Measurements from ENCODE around the gene LDHA. TPM values are rescaled to one million over a fixed set of nuclear protein-coding genes. Genes with fewer than 3 reads are reported as not detected.
"Not testable (repeated sequence)": the region's sequence is repeated elsewhere in the genome, so short reads cannot be mapped to it uniquely, and the experiment has no call there.

The LDHA gene
- total RNA-seq, 2 experiments from 2014 or later, result 879 to 948 TPM

DNA sequence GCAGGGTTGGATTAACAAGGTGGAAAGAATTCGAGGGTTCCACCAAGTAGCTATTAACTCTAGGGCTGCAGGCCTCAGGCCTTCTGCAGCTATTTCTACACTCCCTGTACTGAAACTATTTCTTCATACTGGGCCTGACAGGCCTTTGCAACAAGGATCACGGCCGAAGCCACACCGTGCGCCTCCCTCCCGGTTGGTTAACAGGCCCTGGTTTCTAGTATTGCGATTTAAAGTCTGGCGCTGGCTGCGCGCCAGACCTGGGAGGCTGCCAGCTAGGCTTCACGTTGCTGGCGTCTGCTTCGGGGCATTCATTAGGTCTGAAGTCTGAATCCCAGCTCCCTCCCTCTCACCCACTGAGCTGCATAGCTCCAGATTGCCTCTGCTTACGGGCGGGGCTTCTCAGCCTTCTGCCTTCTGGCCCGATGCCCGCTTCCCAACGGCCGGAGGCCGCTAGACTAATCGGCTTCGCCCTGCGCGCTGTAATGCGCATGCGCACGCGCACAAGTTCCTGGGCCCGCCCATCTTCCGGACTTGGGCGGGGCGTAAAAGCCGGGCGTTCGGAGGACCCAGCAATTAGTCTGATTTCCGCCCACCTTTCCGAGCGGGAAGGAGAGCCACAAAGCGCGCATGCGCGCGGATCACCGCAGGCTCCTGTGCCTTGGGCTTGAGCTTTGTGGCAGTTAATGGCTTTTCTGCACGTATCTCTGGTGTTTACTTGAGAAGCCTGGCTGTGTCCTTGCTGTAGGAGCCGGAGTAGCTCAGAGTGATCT is 1.6 kb downstream of the LDHA start:
- Mint-ChIP-seq H3K9me3 (no peaks in the 10 kb centered on the region), H3K4me1 (peaks cover 59% of the 10 kb centered on the region), H3K4me3 (peak overlapping the region; percentile 99), H3K27ac (peak overlapping the region; percentile 98), H3K27me3 (no peaks in the 10 kb centered on the region), H3K36me3 (ENCODE audit: low read depth) (peaks cover 61% of the 10 kb centered on the region)
- CTCF ChIA-PET, result interaction anchor here (0.6 to 2.2 kb wide), 10 partner anchors 12 to 1640 kb away, joined by 3 to 10 read pairs (median 3); partner anchors contain the start of genes GTF2H1 and HPS5
- POLR2A ChIA-PET, result interaction anchor here (1.0 to 2.5 kb wide), 3 partner anchors 12 to 152 kb away, joined by 5 to 35 read pairs (median 17); partner anchors contain the start of genes GTF2H1 and HPS5
- peak; percentile 95 for DNase-seq

DNA sequence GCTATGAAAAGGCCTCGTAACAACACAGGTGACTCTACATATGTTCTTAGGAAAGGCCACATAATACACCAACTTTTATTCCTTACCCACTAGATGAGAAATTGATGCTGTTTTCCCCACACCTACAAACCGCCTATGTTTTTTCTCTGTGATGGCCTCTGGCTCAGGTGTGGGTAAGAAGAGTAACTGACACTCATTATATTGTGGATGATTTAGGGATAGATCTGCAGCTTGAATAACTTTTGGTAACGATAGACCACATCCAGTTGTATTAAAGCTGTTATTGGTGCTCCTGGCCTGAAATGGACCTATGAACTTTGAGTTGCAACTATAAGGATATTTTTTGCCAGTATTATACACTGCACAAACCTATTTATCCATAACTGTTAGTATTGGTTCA is 3.6 kb downstream of the LDHA start:
- Mint-ChIP-seq H3K4me1 (peaks cover 47% of the 10 kb centered on the region), H3K4me3 (peak overlapping the region; percentile 99), H3K36me3 (ENCODE audit: low read depth) (peaks cover 73% of the 10 kb centered on the region), H3K27me3 (no peaks in the 10 kb centered on the region), H3K27ac (no peak overlapping the region), H3K9me3 (no peaks in the 10 kb centered on the region)
- ChIA-PET POLR2A (interaction anchor here (0.7 kb wide), 1 partner anchor 100 kb away, joined by 4 read pairs; no protein-coding TSS in a partner anchor), CTCF (interaction anchor here (0.6 to 1.5 kb wide), 4 partner anchors 11 to 1282 kb away, joined by 3 to 5 read pairs (median 3); no protein-coding TSS in a partner anchor)
- DNase-seq, result no peak

DNA sequence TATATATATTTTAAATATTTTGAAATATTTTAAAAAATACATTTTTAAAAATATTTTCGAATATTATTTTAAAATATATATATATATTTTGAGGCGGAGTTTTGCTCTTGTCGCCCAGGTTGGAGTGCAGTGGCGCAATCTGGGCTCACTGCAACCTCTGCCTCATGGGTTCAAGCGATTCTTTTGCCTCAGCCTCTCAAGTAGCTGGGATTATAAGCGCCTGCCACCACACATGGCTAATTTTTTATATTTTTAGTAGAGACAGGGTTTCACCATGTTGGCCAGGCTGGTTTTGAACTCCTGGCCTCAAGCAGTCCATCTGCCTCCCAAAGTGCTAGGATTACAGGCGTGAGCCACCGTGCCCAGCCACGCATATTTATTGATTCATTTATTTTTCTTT is 6.7 kb downstream of the LDHA start:
- CTCF ChIA-PET, result interaction anchor here (1.7 kb wide), 1 partner anchor 9 kb away, joined by 5 read pairs; no protein-coding TSS in a partner anchor
- H3K27ac Mint-ChIP-seq, H3K4me3 Mint-ChIP-seq, POLR2A ChIA-PET, DNase-seq, H3K9me3 Mint-ChIP-seq, H3K27me3 Mint-ChIP-seq: not testable (repeated sequence)
- H3K4me1 Mint-ChIP-seq, result peaks cover 47% of the 10 kb centered on the region
- H3K36me3 Mint-ChIP-seq (ENCODE audit: low read depth), result peaks cover 71% of the 10 kb centered on the region

DNA sequence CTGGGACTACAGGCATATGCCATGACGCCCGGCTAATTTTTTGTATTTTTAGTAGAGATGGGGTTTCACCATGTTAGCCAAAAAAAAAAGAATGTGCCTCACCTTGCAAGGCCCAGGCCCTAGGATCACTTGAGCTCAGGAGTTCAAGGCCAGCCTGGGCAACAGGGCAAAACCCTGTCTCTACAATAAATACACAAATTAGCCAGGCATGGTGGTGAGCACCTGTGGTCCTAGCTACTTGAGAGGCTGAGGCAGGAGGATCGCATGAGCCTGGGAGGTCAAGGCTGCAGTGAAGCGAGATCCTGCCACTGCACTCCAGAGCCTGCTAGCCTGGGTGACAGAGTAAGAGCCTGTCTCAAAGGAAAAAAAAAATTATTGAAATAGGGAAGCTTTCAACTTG is 9.7 kb downstream of the LDHA start:
- Mint-ChIP-seq H3K9me3 (no peaks in the 10 kb centered on the region), H3K36me3 (ENCODE audit: low read depth) (peaks cover 61% of the 10 kb centered on the region), H3K4me1 (peaks cover 29% of the 10 kb centered on the region), H3K4me3 (no peak overlapping the region), H3K27ac (no peak overlapping the region), H3K27me3 (no peaks in the 10 kb centered on the region)
- no peak for DNase-seq
- CTCF ChIA-PET, result no interaction called here
- POLR2A ChIA-PET, result no interaction called here

DNA sequence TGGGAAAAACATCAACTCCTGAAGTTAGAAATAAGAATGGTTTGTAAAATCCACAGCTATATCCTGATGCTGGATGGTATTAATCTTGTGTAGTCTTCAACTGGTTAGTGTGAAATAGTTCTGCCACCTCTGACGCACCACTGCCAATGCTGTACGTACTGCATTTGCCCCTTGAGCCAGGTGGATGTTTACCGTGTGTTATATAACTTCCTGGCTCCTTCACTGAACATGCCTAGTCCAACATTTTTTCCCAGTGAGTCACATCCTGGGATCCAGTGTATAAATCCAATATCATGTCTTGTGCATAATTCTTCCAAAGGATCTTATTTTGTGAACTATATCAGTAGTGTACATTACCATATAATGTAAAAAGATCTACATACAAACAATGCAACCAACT is 13.0 kb downstream of the LDHA start:
- H3K27ac Mint-ChIP-seq, DNase-seq, CTCF ChIA-PET, H3K9me3 Mint-ChIP-seq, H3K4me3 Mint-ChIP-seq, H3K27me3 Mint-ChIP-seq: not testable (repeated sequence)
- Mint-ChIP-seq H3K4me1 (peaks cover 30% of the 10 kb centered on the region), H3K36me3 (ENCODE audit: low read depth) (peaks cover 43% of the 10 kb centered on the region)
- POLR2A ChIA-PET, result interaction anchor here (0.6 kb wide), 1 partner anchor 14 kb away, joined by 13 read pairs; no protein-coding TSS in a partner anchor

DNA sequence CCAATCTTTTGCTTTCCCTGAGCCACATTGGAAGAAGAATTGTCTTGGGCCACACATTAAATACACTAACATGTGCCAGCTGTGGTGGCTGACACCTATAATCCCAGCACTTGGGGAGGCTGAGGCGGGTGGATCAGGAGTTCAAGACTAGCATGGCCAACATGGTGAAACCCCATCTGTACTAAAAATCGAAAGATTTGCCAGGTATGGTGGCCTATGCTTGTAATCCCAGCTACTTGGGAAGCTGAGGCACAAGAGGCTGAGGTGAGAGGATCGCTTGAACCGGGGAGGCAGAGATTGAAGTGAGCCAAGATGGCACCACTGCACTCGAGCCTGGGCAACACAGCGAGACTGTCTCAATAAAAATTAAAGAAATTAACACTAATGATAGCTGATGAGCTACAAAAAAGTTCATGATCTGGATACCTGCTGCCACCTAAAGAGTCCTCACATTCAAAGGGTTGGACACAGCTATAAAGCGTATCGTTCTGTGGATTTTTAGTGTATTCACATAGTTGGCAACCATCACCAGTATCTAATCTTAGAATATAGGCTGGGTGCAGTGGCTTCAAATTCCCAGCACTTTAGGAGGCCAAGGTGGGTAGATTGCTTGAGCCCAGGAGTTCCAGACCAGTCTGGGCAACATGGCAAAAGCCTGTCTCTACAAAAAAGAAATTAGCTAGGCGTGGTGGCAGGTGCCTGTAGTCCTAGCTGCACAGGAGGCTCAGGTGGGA is 14.4 kb downstream of the LDHA start:
- Mint-ChIP-seq H3K4me1 (peaks cover 24% of the 10 kb centered on the region), H3K4me3 (no peak overlapping the region), H3K27ac (no peak overlapping the region), H3K9me3 (no peaks in the 10 kb centered on the region), H3K27me3 (no peaks in the 10 kb centered on the region), H3K36me3 (ENCODE audit: low read depth) (peaks cover 31% of the 10 kb centered on the region)
- ChIA-PET CTCF (interaction anchor here (0.9 to 1.3 kb wide), 4 partner anchors 11 to 165 kb away, joined by 3 to 5 read pairs (median 4); no protein-coding TSS in a partner anchor), POLR2A (no interaction called here)
- DNase-seq, result no peak

DNA sequence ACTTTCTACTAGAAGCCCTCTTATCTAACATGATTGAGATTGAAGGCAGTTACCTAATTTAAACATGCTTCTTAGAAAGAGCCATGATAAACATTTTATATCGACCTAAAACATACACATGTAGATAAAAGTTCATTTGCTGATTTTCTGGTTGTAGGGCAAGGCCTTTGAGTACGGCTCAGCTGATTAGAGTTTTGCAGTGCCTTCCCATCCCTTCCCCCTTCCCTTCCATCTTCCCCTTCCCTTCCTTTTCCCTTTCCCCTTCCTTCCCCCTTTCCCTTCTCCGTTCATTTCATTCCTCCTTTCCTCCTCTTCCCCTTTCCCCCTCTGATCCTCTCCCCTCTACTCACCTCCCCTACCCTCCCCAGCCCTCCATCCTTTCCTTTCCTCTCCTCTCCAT is 22.1 kb downstream of the LDHA start:
- peaks cover 10% of the 10 kb centered on the region for H3K4me1 Mint-ChIP-seq
- CTCF ChIA-PET, result interaction anchor here (0.6 kb wide), 1 partner anchor 37 kb away, joined by 3 read pairs; no protein-coding TSS in a partner anchor
- no peak overlapping the region for H3K4me3 Mint-ChIP-seq
- no peaks in the 10 kb centered on the region for H3K9me3 Mint-ChIP-seq
- POLR2A ChIA-PET, result no interaction called here
- H3K27me3 Mint-ChIP-seq, result no peaks in the 10 kb centered on the region
- no peak overlapping the region for H3K27ac Mint-ChIP-seq
- no peak for DNase-seq
- H3K36me3 Mint-ChIP-seq (ENCODE audit: low read depth), result no peaks in the 10 kb centered on the region

DNA sequence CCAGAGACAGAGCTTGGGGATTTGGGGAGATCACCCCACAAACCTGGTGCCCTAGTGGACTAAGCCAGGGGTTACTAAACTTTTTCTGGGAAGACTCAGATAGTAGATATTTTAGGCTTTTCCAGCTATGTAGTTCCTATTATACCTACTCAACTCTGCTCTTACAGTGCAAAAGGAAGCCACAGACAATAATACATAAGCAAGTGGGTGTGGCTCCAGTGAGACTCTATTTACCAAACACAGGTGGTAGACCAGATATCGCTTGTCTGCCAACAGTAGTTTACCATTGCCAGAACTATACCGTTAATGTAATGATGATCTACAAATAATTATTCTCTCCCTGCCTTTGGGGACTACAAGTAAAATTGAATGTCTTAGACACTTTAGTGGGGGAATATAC is 24.7 kb downstream of the LDHA start:
- POLR2A ChIA-PET, result no interaction called here
- Mint-ChIP-seq H3K4me1 (peaks cover 3% of the 10 kb centered on the region), H3K9me3 (no peaks in the 10 kb centered on the region), H3K27ac (no peak overlapping the region), H3K36me3 (ENCODE audit: low read depth) (no peaks in the 10 kb centered on the region), H3K27me3 (no peaks in the 10 kb centered on the region), H3K4me3 (no peak overlapping the region)
- no peak for DNase-seq
- CTCF ChIA-PET, result interaction anchor here (0.6 kb wide), 1 partner anchor 119 kb away, joined by 5 read pairs; no protein-coding TSS in a partner anchor

DNA sequence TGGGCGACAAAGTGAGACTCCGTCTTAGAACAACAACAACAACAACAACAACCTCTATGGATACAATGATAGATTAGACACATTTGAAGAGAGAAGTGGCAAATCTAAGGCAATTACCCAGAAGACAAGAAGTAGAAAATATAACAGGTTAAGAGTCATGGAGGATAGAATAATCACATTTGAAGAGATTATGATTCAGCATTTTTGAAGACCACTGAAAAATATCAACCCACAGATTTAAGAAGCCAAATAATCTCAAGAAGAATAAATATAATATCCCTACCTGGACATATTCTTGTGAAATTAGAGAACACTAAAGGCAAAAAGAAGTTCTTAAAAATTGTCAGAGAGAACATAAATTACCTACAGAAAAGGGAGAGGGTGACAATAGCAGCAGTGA is 25.7 kb downstream of the LDHA start:
- ChIA-PET CTCF (no interaction called here), POLR2A (no interaction called here)
- H3K9me3 Mint-ChIP-seq, result no peaks in the 10 kb centered on the region
- H3K4me1 Mint-ChIP-seq, result peaks cover 3% of the 10 kb centered on the region
- no peak for DNase-seq
- no peak overlapping the region for H3K4me3 Mint-ChIP-seq
- no peaks in the 10 kb centered on the region for H3K27me3 Mint-ChIP-seq
- no peak overlapping the region for H3K27ac Mint-ChIP-seq
- H3K36me3 Mint-ChIP-seq (ENCODE audit: low read depth), result no peaks in the 10 kb centered on the region

DNA sequence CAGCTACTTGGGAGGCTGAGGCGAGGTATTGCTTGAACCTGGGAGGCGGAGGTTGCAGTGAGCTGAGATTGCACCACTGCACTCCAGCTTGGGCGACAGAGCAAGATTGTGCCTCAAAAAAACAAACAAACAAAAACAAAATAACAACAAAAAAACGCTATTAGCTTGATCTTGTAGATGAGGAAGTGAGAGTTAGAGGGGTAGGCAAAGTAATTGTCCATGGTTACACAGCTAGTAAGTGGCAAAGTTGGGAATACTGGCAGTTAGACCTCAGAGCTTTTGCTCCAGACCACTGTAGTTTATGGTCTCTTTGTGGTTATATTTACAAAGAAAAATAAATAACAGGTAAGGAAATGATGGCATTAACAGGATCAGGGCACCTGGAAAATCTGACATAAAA is 32.9 kb downstream of the LDHA start:
- peaks cover 9% of the 10 kb centered on the region for H3K36me3 Mint-ChIP-seq (ENCODE audit: low read depth)
- ChIA-PET POLR2A (no interaction called here), CTCF (no interaction called here)
- no peak for DNase-seq
- H3K27ac Mint-ChIP-seq, result no peak overlapping the region
- H3K4me3 Mint-ChIP-seq, result no peak overlapping the region
- H3K4me1 Mint-ChIP-seq, result peaks cover 10% of the 10 kb centered on the region
- no peaks in the 10 kb centered on the region for H3K27me3 Mint-ChIP-seq
- peaks cover 8% of the 10 kb centered on the region for H3K9me3 Mint-ChIP-seq

DNA sequence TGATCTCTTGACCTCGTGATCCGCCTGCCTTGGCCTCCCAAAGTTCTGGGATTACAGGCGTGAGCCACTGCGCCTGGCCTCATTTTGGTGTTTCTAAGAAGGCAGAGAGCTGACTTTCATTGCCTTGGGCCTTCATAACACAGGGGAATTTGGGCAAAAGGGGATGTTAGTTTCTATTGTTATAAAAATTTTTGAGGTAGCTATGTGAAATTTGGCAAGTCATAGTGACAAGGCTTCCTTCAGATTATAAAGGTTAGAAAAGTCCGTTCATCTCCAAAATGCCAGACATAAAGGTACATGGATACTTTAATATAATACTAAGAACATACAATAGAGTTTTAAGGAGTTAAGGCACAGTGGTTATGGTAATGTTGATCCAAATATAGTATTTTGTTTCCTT is 35.0 kb downstream of the LDHA start:
- CTCF ChIA-PET, result no interaction called here
- H3K27me3 Mint-ChIP-seq, result no peaks in the 10 kb centered on the region
- H3K36me3 Mint-ChIP-seq (ENCODE audit: low read depth), result peaks cover 20% of the 10 kb centered on the region
- H3K27ac Mint-ChIP-seq, result no peak overlapping the region
- peaks cover 21% of the 10 kb centered on the region for H3K9me3 Mint-ChIP-seq
- POLR2A ChIA-PET, result no interaction called here
- H3K4me3 Mint-ChIP-seq, result no peak overlapping the region
- no peak for DNase-seq
- peaks cover 17% of the 10 kb centered on the region for H3K4me1 Mint-ChIP-seq

DNA sequence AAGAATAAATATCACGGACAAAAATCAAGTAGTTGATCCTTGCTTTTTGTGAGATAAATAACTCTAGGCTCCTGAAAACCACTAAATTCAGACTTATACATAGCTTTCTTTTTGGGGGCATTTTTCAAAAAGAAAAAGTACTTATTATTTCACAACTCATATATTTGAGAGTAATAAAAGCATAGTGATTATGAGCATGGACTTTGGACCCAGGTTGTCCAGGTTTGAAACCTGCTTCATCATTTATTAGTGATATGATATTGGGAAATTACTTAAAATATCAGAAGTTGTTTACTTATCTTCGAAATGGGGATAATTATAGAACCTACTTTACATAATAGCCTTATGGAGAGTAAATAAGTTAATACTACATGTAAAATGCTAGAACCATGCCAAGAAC is 44.3 kb downstream of the LDHA start:
- ChIA-PET CTCF (interaction anchor here (0.7 to 1.3 kb wide), 2 partner anchors 10 to 32 kb away, joined by 3 read pairs; no protein-coding TSS in a partner anchor), POLR2A (no interaction called here)
- Mint-ChIP-seq H3K27ac (no peak overlapping the region), H3K4me3 (no peak overlapping the region), H3K36me3 (ENCODE audit: low read depth) (no peaks in the 10 kb centered on the region), H3K27me3 (peaks cover 3% of the 10 kb centered on the region), H3K9me3 (peaks cover 12% of the 10 kb centered on the region), H3K4me1 (no peaks in the 10 kb centered on the region)
- no peak for DNase-seq

DNA sequence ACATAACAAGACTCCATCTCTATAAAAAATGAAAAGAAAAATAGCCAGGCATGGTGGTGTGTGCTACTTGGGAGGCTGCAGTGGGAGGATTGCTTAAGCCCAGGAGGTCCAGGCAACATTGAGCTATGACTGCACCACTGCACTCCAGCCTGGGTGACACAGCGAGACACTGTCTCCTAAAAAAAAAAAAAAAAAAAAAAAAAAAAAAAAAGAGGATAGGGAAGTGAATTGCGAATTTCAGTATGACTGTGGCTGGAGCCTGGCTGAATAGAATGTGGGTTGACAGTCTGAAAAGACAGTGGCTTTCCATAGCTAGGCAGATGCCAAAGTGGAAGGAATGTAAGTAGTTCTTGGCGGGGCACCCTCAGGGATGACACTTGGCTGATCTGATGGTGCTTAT is 54.9 kb downstream of the LDHA start:
- no peaks in the 10 kb centered on the region for H3K36me3 Mint-ChIP-seq (ENCODE audit: low read depth)
- CTCF ChIA-PET, result no interaction called here
- POLR2A ChIA-PET, result no interaction called here
- H3K27me3 Mint-ChIP-seq, result peaks cover 12% of the 10 kb centered on the region
- no peaks in the 10 kb centered on the region for H3K4me1 Mint-ChIP-seq
- no peak overlapping the region for H3K4me3 Mint-ChIP-seq
- no peak for DNase-seq
- H3K27ac Mint-ChIP-seq, result no peak overlapping the region
- no peaks in the 10 kb centered on the region for H3K9me3 Mint-ChIP-seq

Measured in activated CD4-positive, alpha-beta T cell treated with anti-CD3 and anti-CD28 coated beads, Interleukin-2, amount 10 ng/mL, durations not matched to agents 7 days and 5 days (primary cell).